Lower lobe of right lung (tissue), 2 donors: Measurements from ENCODE around the gene CCT8. TPM values are rescaled to one million over a fixed set of nuclear protein-coding genes. Genes with fewer than 3 reads are reported as not detected.
A peak's percentile ranks its signal among the peaks of the same experiment; 100 is the strongest.

Experiments used
- ATAC-seq, 2 donors: fragments of 200-7000 bp; cut with Tn5 transposase; one replicate each; pipeline ENCODE4 v1.9.1; 2020 to 2022; ENCODE audit warnings: mild to moderate bottlenecking in 2 of 2, moderate library complexity in 2 of 2
- DNase-seq: peaks from one replicate; pipeline ENCODE4 v3.0.0-alpha.2; 2020
- H3K27ac ChIP-seq: fragments of 200-600 bp; one replicate; pipeline ENCODE4 v1.8.0; 2022
- H3K27me3 ChIP-seq: fragments of 200-600 bp; one replicate; pipeline ENCODE4 v1.8.0; 2022; ENCODE audit warnings: low read depth
- H3K36me3 ChIP-seq: fragments of 200-600 bp; one replicate; pipeline ENCODE4 v1.8.0; 2022; ENCODE audit warnings: mild to moderate bottlenecking
- H3K4me1 ChIP-seq: fragments of 200-600 bp; one replicate; pipeline ENCODE4 v1.8.0; 2022
- H3K4me3 ChIP-seq: fragments of 200-600 bp; one replicate; pipeline ENCODE4 v1.8.0; 2022; ENCODE audit warnings: mild to moderate bottlenecking
- H3K9me3 ChIP-seq: fragments of 200-600 bp; one replicate; pipeline ENCODE4 v1.8.0; 2022
- intact Hi-C: fragments of 100-400 bp; cut with DNase I; formaldehyde crosslinking; loops from one replicate; pipeline ENCODE4 v1.11.0; 2022
- total RNA-seq: library from RNA; stranded (reverse); fragmentation: NEBNext Ultra II Directional; extraction: Animal tissue kit (Norgen Biotek cat#: 25700); gene quantifications from one replicate; pipeline ENCODE4 v1.2.1, GENCODE V29; 2021
- TF ChIP-seq, protein P1 (sequence below): fragments of 200-600 bp; IDR thresholded peaks from one replicate; pipeline ENCODE4 v1.8.0; 2022; ENCODE audit warnings: antibody characterized with exemption, mild to moderate bottlenecking
- donor health status: DM: no; HTN: yes; CAD: no; lungs with severe emphysema.

CCT8 gene
- total RNA-seq, 1 donor from 2014 or later, result 111 TPM

DNA sequence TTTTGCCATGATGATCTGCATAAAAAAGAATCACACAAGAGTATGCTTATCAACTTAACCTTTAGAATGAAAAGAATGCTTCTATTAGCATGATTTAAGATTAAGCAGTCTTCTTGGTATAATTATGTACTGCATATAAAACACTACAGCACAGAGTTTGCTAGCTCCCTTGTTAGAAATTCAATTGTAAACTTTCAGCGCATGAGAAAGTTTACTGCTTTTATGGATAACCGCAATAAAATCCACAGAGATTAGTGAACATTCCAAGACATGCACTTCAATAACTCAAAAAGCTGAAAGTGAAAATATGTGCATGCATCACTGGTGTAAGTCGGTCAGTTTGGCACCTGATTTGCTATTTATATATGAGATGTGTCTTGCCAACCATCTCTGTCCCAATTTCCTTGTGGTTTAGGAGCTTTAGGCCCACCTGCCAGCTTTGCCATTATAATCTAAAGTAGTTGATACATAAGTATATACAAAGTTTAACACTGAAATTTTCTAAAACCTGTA, 16.9 kb downstream of the CCT8 start:
- Histone ChIP-seq H3K4me3 (no peak overlapping the region), H3K27me3 (no peaks in the 10 kb centered on the region), H3K36me3 (peaks cover 100% of the 10 kb centered on the region), H3K4me1 (no peaks in the 10 kb centered on the region), H3K9me3 (no peaks in the 10 kb centered on the region), H3K27ac (no peak overlapping the region)
- TF ChIP-seq, protein P1, sequence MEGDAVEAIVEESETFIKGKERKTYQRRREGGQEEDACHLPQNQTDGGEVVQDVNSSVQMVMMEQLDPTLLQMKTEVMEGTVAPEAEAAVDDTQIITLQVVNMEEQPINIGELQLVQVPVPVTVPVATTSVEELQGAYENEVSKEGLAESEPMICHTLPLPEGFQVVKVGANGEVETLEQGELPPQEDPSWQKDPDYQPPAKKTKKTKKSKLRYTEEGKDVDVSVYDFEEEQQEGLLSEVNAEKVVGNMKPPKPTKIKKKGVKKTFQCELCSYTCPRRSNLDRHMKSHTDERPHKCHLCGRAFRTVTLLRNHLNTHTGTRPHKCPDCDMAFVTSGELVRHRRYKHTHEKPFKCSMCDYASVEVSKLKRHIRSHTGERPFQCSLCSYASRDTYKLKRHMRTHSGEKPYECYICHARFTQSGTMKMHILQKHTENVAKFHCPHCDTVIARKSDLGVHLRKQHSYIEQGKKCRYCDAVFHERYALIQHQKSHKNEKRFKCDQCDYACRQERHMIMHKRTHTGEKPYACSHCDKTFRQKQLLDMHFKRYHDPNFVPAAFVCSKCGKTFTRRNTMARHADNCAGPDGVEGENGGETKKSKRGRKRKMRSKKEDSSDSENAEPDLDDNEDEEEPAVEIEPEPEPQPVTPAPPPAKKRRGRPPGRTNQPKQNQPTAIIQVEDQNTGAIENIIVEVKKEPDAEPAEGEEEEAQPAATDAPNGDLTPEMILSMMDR, result no peak
- DNase-seq, result no peak
- ATAC-seq, result no peak
- intact Hi-C loops, result no loop called here

DNA sequence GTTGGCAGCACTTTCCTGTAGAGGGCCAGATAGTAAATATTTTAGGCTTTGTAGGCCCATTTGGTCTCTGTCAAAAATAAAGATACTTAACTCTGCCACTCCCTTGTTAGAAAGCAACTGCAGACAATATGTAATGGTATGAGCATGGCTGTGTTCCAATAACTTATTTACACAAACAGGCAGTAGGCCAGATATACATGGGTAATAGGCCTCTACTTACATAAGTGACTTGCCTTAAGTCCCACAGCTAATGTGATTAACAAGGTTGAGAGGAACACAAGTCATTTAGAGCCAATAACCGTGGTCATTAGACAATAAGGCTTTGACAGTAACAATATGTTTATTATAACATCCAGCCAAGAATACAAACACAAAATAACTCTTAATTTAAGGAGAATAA, 17.4 kb downstream of the CCT8 start:
- DNase-seq (no peak), ATAC-seq (peak in 1 of 2 donors; percentile 40)
- Histone ChIP-seq H3K9me3 (no peaks in the 10 kb centered on the region), H3K27me3 (no peaks in the 10 kb centered on the region), H3K27ac (no peak overlapping the region), H3K36me3 (peaks cover 100% of the 10 kb centered on the region), H3K4me3 (no peak overlapping the region), H3K4me1 (no peaks in the 10 kb centered on the region)
- TF ChIP-seq, protein P1, result no peak
- intact Hi-C loops, result no loop called here

DNA sequence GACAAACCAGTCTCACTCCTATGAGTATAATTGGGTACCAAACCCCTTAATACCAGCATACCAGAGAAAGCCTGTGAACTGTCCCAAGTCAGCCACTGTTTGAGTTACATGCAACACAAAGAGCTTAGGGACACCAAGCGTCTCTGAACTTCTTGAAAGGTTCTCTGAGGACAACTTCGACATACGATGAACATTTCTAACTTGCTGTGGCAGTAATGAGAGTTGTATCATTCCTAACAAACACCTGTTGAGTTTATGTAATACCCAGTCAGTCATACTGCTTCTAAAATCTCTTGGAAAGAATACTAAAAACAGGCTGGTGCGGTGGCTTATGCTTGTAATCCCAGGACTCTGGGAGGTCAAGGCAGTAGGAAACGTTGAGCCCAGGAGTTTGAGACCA, 18.4 kb downstream of the CCT8 start:
- Histone ChIP-seq H3K36me3 (peaks cover 100% of the 10 kb centered on the region), H3K9me3 (no peaks in the 10 kb centered on the region), H3K4me1 (no peaks in the 10 kb centered on the region), H3K4me3 (no peak overlapping the region), H3K27ac (no peak overlapping the region), H3K27me3 (no peaks in the 10 kb centered on the region)
- TF ChIP-seq, protein P1, result no peak
- ATAC-seq, result no peak
- intact Hi-C loops, result no loop called here
- DNase-seq, result no peak

DNA sequence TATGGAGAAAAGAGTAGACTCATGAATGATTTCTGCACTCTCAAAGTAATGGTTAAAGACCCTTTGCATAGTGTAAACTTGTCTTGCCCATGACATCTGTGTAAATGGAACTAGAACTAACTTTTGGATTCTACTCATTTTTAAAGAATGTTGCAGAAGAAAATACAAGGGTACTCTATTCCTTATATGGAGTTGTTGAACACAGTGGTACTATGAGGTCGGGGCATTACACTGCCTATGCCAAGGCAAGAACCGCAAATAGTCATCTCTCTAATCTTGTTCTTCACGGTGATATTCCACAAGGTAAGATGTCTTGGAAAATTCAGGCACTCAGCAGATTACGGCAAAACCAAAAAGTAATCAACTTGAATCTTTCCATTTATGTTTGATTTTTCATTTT, 19.8 kb downstream of the CCT8 start:
- Histone ChIP-seq H3K9me3 (no peaks in the 10 kb centered on the region), H3K27me3 (no peaks in the 10 kb centered on the region), H3K4me1 (no peaks in the 10 kb centered on the region), H3K36me3 (peaks cover 100% of the 10 kb centered on the region), H3K27ac (no peak overlapping the region), H3K4me3 (no peak overlapping the region)
- ATAC-seq (no peak), DNase-seq (no peak)
- TF ChIP-seq, protein P1, result no peak
- intact Hi-C loops, result no loop called here

DNA sequence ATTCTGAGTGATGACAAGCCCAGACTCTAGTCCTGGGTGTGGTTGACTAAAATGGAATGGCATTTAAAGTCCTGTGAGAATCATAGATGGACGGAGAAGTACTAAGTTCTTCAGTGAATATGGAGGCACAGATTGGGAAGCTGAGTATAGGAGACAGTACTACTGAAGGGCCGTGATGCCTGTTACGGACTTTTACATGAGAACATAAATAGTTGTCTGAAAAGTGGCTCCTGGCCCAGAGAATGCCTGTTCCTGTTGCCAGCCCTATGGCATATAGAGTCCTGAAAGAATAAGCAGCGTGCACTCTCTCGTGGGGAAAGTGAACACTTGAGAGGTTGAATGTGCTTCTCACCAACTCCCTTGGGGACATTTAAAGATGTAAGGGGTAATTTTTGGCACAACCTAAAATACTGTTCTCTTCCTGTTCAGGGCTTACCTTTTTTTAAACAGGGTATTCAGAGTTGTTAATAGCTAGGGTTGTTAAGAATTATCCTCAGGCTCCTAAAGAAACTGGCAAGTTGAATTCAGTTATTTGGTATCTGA, 20.4 kb downstream of the CCT8 start:
- Histone ChIP-seq H3K36me3 (peaks cover 100% of the 10 kb centered on the region), H3K4me3 (no peak overlapping the region), H3K4me1 (no peaks in the 10 kb centered on the region), H3K9me3 (no peaks in the 10 kb centered on the region), H3K27ac (no peak overlapping the region), H3K27me3 (no peaks in the 10 kb centered on the region)
- no peak for DNase-seq
- intact Hi-C loops, result no loop called here
- no peak for ATAC-seq
- TF ChIP-seq, protein P1, result no peak
